ENCODE results near the gene MRPL14. TPM values are rescaled to one million over a fixed set of nuclear protein-coding genes. Genes with fewer than 3 reads are reported as not detected.

The MRPL14 gene
- 10 to 100 TPM; 31.9 to 63.8 TPM for polyA plus RNA-seq

DNA sequence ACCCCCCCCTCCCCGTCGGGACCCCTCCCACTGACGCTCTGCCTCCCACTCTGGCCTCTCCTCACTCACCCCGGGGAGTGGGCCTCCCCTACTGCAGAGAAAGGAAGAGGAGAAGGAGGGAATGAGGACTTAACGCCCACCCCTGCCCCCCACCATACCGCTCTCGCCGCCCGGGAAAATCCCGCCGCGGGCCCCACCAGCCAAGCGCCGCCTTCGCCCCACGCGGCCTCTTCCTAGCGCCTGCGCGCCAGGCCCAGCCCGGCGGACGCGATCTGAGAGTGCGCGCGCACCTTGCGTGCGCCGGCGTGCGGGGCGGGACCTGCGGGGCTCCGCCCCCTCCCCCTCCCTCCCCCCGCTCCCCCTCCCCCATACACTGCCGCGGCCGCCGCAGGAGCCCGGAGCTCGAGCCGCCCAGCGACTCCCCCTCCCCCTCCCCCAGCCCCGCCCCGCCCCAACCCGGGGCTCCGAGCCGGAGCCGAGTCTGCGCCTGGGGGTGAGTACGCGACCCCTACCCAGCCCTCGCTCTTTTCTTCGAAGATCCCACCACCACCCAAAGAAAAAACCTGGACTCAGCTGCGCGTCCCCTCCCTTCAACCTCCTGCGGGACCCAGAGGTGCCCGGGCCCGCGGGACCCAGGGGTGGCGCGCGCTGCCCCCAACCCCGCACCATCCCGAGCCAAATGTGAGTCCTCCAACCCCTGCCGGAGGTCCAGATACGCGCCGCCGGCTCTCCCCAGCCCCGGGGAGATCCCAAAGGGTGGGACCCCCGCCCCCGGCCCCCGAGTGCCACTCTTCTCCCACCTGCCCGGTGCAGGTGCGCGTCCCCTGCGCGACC is at the start of gene MRPL14, which contains the start of gene TMEM63B:
Gene MRPL14 (minus strand): TSS at position 267 of the 834 bp plus-strand sequence. CDS start 10,841 bp downstream, outside the sequence.
Gene TMEM63B (plus strand): TSS at position 369 of the 834 bp plus-strand sequence. CDS start 7,031 bp downstream, outside the sequence.
- Histone ChIP-seq H3K4me1 (ENCODE audit: control insufficient read depth in 2 of 2, insufficient read depth in 2 of 2, low read length in 1 of 2) (peaks cover 5 to 16% of the 10 kb centered on the region in 2 donors), H3K9me3 (ENCODE audit: control insufficient read depth in 2 of 2, insufficient read depth in 1 of 2, low read depth in 1 of 2, low read length in 1 of 2) (no peaks in the 10 kb centered on the region), H3K27me3 (ENCODE audit: control insufficient read depth in 1 of 2, insufficient read depth in 2 of 2, low read length in 2 of 2) (no peaks in the 10 kb centered on the region), H3K36me3 (ENCODE audit: control insufficient read depth in 2 of 2, insufficient read depth in 2 of 2, low read length in 1 of 2) (no peaks in the 10 kb centered on the region), H3K27ac (ENCODE audit: low read depth in 2 of 2, low read length in 1 of 2) (peak within 1 kb of the TSS; percentile 88 to 89), H3K4me3 (ENCODE audit: low read depth in 1 of 2, low read length in 2 of 2) (peak within 1 kb of the TSS; percentile 66 to 88)
- WGBS, 2 donors = 0 to 1% methylated on average over 49 to 75 of the region's 80 CpGs

DNA sequence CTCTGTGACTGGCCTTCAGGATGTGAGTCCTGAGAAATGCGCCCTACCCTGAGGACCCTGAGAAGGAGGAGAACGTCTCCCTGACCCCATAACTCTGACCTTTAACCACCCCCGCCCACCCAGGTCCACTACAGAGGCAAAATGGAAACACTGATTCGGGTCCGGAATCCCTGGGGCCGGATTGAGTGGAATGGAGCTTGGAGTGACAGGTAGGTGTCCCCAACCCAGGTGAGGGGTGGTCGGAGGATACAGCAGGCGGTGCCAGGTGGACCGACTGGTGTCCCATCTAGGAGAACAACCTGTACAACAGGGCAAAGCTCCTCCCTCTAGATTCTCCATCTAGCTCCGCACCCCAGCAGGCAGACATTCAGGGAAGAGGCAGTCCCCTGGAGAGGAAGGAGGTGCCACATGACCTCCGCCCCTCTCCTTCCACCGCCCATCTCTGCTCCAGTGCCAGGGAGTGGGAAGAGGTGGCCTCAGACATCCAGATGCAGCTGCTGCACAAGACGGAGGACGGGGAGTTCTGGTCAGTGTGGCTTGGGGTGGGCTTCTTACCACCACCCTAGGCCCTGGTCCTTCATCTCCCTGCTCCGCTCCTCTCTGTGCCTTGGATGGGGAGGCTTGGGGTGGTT is 49.0 kb upstream of the MRPL14 start:
- Histone ChIP-seq H3K4me3 (ENCODE audit: low read depth in 1 of 2, low read length in 2 of 2) (no peak overlapping the region), H3K9me3 (ENCODE audit: control insufficient read depth in 2 of 2, insufficient read depth in 1 of 2, low read depth in 1 of 2, low read length in 1 of 2) (no peaks in the 10 kb centered on the region), H3K27me3 (ENCODE audit: control insufficient read depth in 1 of 2, insufficient read depth in 2 of 2, low read length in 2 of 2) (no peaks in the 10 kb centered on the region), H3K4me1 (ENCODE audit: control insufficient read depth in 2 of 2, insufficient read depth in 2 of 2, low read length in 1 of 2) (no peaks in the 10 kb centered on the region), H3K27ac (ENCODE audit: low read depth in 2 of 2, low read length in 1 of 2) (no peak overlapping the region), H3K36me3 (ENCODE audit: control insufficient read depth in 2 of 2, insufficient read depth in 2 of 2, low read length in 1 of 2) (no peaks in the 10 kb centered on the region)
- WGBS, 2 donors = 78 to 79% methylated on average over 15 of the region's 15 CpGs

DNA sequence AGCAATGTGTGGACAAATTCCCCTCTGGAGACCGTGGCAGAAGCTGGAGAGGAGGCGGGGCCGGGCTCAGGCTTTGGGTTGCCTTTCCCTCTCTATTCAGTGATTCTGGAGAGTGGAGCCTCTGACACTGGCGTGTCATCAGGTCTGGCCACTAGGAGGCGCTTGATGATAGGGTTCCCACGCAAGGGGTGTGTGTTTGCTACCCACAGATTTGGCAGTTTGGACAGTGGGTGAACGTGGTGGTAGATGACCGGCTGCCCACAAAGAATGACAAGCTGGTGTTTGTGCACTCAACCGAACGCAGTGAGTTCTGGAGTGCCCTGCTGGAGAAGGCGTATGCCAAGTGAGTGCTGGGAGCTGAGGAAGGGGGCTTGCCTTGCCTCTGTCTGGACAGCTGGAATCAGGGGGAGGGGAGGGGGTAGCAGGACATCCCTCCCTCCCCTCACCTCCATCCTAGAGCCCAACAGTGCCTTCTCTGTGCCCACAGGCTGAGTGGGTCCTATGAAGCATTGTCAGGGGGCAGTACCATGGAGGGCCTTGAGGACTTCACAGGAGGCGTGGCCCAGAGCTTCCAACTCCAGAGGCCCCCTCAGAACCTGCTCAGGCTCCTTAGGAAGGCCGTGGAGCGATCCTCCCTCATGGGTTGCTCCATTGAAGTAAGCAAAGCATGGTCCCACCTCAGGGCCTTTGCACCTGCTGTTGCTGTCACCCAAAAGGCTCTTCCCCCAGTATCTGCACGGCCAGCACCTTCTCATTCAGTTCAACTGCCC is 45.7 kb upstream of the MRPL14 start:
- H3K4me1 ChIP-seq (ENCODE audit: control insufficient read depth in 2 of 2, insufficient read depth in 2 of 2, low read length in 1 of 2) = peaks cover 2% of the 10 kb centered on the region in 2 donors
- no peak overlapping the region for H3K4me3 ChIP-seq (ENCODE audit: low read depth in 1 of 2, low read length in 2 of 2)
- 27 to 28% methylated on average over 15 of the region's 15 CpGs for WGBS, 2 donors
- H3K27me3 ChIP-seq (ENCODE audit: control insufficient read depth in 1 of 2, insufficient read depth in 2 of 2, low read length in 2 of 2) = no peaks in the 10 kb centered on the region
- no peaks in the 10 kb centered on the region for H3K36me3 ChIP-seq (ENCODE audit: control insufficient read depth in 2 of 2, insufficient read depth in 2 of 2, low read length in 1 of 2)
- no peaks in the 10 kb centered on the region for H3K9me3 ChIP-seq (ENCODE audit: control insufficient read depth in 2 of 2, insufficient read depth in 1 of 2, low read depth in 1 of 2, low read length in 1 of 2)
- no peak overlapping the region for H3K27ac ChIP-seq (ENCODE audit: low read depth in 2 of 2, low read length in 1 of 2)

DNA sequence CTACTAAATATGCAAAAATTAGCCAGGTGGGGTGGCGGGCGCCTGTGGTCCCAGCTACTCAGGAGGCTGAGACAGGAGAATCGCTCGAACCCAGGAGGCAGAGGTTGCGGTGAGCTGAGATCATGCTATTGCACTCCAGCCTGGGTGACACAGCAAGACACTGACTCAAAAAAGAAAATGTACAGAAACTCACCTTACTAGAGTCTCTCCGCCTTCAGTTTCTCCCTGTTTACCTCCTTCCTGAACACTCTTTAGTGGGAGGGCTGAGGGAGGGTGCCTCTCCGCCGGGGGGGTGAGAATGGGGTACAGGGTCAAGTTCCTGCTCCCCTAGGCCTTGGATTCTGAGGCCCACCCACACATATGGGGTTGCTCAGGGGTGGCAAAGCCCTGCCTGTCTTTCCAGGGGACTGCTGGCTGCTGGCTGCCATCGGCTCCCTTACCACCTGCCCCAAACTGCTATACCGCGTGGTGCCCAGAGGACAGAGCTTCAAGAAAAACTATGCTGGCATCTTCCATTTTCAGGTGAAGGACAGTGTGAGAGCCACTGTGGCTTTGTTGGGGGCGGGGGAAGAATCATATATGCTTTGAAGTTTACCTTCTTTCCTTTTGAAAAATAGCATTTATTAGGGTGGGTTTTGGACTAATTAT is 44.8 kb upstream of the MRPL14 start:
- no peak overlapping the region for H3K4me3 ChIP-seq (ENCODE audit: low read depth in 1 of 2, low read length in 2 of 2)
- H3K27ac ChIP-seq (ENCODE audit: low read depth in 2 of 2, low read length in 1 of 2) = no peak overlapping the region
- peaks cover 2% of the 10 kb centered on the region in 2 donors for H3K4me1 ChIP-seq (ENCODE audit: control insufficient read depth in 2 of 2, insufficient read depth in 2 of 2, low read length in 1 of 2)
- H3K27me3 ChIP-seq (ENCODE audit: control insufficient read depth in 1 of 2, insufficient read depth in 2 of 2, low read length in 2 of 2) = no peaks in the 10 kb centered on the region
- H3K36me3 ChIP-seq (ENCODE audit: control insufficient read depth in 2 of 2, insufficient read depth in 2 of 2, low read length in 1 of 2) = no peaks in the 10 kb centered on the region
- WGBS, 2 donors = 79 to 82% methylated on average over 12 of the region's 12 CpGs
- H3K9me3 ChIP-seq (ENCODE audit: control insufficient read depth in 2 of 2, insufficient read depth in 1 of 2, low read depth in 1 of 2, low read length in 1 of 2) = no peaks in the 10 kb centered on the region

DNA sequence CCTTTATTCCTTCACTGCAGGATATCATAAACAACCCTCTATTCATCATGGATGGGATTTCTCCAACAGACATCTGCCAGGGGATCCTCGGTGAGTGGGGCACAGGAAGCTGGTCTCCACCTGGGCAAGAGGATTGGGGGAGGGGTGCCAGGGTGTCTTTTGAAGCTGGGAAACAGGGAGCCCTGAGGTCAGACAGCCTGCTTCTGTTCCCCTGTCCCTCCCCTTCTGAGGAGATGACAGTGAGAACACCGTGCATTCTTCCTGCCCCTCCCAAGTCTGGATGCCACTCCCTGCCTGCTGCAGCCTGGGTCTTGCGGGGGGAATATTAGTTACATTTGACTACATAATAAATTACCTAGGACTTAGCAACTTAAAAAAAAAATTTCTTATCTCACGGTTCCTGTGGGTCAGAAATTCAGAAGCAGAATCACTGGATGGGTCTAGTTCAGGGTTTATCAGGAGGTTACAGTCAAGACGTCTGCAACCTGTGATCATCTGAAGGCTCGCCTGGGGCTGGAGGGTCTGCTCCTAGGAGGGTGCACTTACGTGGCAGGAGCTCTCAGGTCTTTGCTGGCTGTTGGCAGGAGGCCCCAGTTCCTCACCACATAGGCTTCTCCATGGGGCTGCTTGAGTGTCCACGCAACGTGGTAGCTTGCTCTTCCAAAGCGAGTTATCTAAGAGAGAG is 42.8 kb upstream of the MRPL14 start:
- Histone ChIP-seq H3K4me3 (ENCODE audit: low read depth in 1 of 2, low read length in 2 of 2) (no peak overlapping the region), H3K36me3 (ENCODE audit: control insufficient read depth in 2 of 2, insufficient read depth in 2 of 2, low read length in 1 of 2) (no peaks in the 10 kb centered on the region), H3K27me3 (ENCODE audit: control insufficient read depth in 1 of 2, insufficient read depth in 2 of 2, low read length in 2 of 2) (no peaks in the 10 kb centered on the region), H3K4me1 (ENCODE audit: control insufficient read depth in 2 of 2, insufficient read depth in 2 of 2, low read length in 1 of 2) (peaks cover 2% of the 10 kb centered on the region in 2 donors), H3K9me3 (ENCODE audit: control insufficient read depth in 2 of 2, insufficient read depth in 1 of 2, low read depth in 1 of 2, low read length in 1 of 2) (no peaks in the 10 kb centered on the region), H3K27ac (ENCODE audit: low read depth in 2 of 2, low read length in 1 of 2) (no peak overlapping the region)
- WGBS, 2 donors = 68 to 69% methylated on average over 10 of the region's 10 CpGs

DNA sequence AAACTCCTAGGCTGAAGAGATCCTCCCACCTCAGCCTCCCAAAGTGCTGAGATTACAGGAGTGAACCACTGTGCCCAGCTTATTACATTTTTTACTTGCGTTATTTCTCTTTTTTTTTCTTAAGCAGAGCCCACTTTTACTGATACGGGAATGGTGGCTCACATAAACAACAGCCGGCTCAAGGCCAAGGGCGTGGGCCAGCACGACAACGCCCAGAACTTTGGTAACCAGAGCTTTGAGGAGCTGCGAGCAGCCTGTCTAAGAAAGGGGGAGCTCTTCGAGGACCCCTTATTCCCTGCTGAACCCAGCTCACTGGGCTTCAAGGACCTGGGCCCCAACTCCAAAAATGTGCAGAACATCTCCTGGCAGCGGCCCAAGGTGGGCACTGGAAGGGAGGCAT is 41.9 kb upstream of the MRPL14 start:
- H3K9me3 ChIP-seq (ENCODE audit: control insufficient read depth in 2 of 2, insufficient read depth in 1 of 2, low read depth in 1 of 2, low read length in 1 of 2) = no peaks in the 10 kb centered on the region
- H3K27ac ChIP-seq (ENCODE audit: low read depth in 2 of 2, low read length in 1 of 2) = no peak overlapping the region
- 38 to 53% methylated on average over 9 of the region's 9 CpGs for WGBS, 2 donors

DNA sequence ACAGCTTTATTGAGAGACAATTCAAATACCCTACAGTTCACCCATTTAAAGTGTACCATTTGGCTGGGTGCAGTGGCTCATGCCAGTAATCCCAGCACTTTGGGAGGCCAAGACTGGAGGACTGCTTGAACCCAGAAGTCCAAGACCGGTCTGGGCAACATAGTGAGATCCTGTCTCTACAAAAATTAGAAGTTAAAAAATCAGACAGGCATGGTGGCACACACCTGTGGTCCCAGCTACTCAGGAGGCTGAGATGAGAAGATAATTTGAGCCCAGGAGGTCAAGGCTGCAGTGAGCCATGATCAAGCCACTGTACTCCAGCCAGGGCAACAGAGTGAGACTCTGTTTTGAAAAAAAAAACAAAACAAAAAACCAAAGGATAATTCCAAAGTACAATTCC is 40.3 kb upstream of the MRPL14 start:
- H3K27ac ChIP-seq (ENCODE audit: low read depth in 2 of 2, low read length in 1 of 2) = no peak overlapping the region
- H3K36me3 ChIP-seq (ENCODE audit: control insufficient read depth in 2 of 2, insufficient read depth in 2 of 2, low read length in 1 of 2) = no peaks in the 10 kb centered on the region
- H3K9me3 ChIP-seq (ENCODE audit: control insufficient read depth in 2 of 2, insufficient read depth in 1 of 2, low read depth in 1 of 2, low read length in 1 of 2) = no peaks in the 10 kb centered on the region
- H3K4me1 ChIP-seq (ENCODE audit: control insufficient read depth in 2 of 2, insufficient read depth in 2 of 2, low read length in 1 of 2) = peaks cover 2% of the 10 kb centered on the region in 2 donors
- H3K27me3 ChIP-seq (ENCODE audit: control insufficient read depth in 1 of 2, insufficient read depth in 2 of 2, low read length in 2 of 2) = no peaks in the 10 kb centered on the region
- 96 to 97% methylated on average over 1 of the region's 1 CpG for WGBS, 2 donors
- no peak overlapping the region for H3K4me3 ChIP-seq (ENCODE audit: low read depth in 1 of 2, low read length in 2 of 2)

More for the DNA sequence above, 41.9 kb upstream of the MRPL14 start:
- Histone ChIP-seq H3K4me1 (ENCODE audit: control insufficient read depth in 2 of 2, insufficient read depth in 2 of 2, low read length in 1 of 2) (peaks cover 2% of the 10 kb centered on the region in 2 donors), H3K27me3 (ENCODE audit: control insufficient read depth in 1 of 2, insufficient read depth in 2 of 2, low read length in 2 of 2) (no peaks in the 10 kb centered on the region), H3K36me3 (ENCODE audit: control insufficient read depth in 2 of 2, insufficient read depth in 2 of 2, low read length in 1 of 2) (no peaks in the 10 kb centered on the region), H3K4me3 (ENCODE audit: low read depth in 1 of 2, low read length in 2 of 2) (no peak overlapping the region)

DNA sequence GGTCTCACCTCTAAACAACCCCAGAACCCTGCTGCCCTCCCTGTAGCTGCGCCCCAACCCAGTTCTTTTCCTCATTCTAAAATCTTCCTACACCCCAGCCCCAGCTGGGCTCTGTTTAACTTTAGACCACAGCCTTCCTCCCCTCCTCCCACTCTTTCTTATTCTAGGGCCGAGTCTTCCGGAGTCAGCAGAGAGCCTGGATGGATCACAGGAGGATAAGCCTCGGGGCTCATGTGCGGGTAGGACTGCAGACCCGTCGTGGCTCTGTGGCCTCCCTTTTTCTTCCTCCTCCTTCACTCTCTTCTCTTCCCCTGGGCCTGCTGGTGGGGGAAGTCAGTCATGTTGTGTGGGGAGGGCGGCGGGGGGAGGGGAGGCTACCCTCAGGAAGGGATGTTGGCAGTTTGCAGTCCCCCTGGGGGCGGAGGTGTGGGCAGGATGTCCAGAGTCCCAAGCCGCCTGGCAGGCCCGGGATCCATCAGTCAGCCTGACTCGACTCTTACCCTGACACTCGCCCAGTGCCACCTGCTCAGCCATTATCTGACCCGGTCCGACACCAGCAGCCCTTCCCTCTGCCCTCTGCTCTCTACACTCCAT is 39.4 kb upstream of the MRPL14 start:
- Histone ChIP-seq H3K4me3 (ENCODE audit: low read depth in 1 of 2, low read length in 2 of 2) (no peak overlapping the region), H3K27ac (ENCODE audit: low read depth in 2 of 2, low read length in 1 of 2) (no peak overlapping the region), H3K9me3 (ENCODE audit: control insufficient read depth in 2 of 2, insufficient read depth in 1 of 2, low read depth in 1 of 2, low read length in 1 of 2) (no peaks in the 10 kb centered on the region), H3K27me3 (ENCODE audit: control insufficient read depth in 1 of 2, insufficient read depth in 2 of 2, low read length in 2 of 2) (no peaks in the 10 kb centered on the region), H3K4me1 (ENCODE audit: control insufficient read depth in 2 of 2, insufficient read depth in 2 of 2, low read length in 1 of 2) (peaks cover 2% of the 10 kb centered on the region in 2 donors), H3K36me3 (ENCODE audit: control insufficient read depth in 2 of 2, insufficient read depth in 2 of 2, low read length in 1 of 2) (no peaks in the 10 kb centered on the region)
- 53% methylated on average over 16 of the region's 16 CpGs for WGBS, 2 donors

All from esophagus (tissue), 2 donors.